ENCODE measurements around the gene C1QA.

- TF ChIP-seq CTCF (IDR thresholded peaks at IDR 0.05; ENCODE audit: low read length) (no peak), EZH2 (IDR thresholded peaks at IDR 0.05; ENCODE audit: borderline replicate concordance, low read length) (no peak)
Measured at GRCh38 chr1:22633697-22634463, 2.5 kb upstream of the C1QA start.
